HepG2 (cell line): ENCODE measurements around the gene SAMD14. TPM values are rescaled to one million over a fixed set of nuclear protein-coding genes. Genes with fewer than 3 reads are reported as not detected.

Source experiments
- ATAC-seq: fragments of 200-7000 bp; cut with Tn5 transposase; 3 replicates; pipeline ENCODE4 v1.9.1; 2020; ENCODE audit warnings: mild to moderate bottlenecking, moderate library complexity
- BruUV-seq: library from RNA; stranded (reverse); fragments of 400-500 nt; replicated peaks from 2 replicates; lab custom pipeline; 2021; lab: Mats Ljungman, UMichigan
- CTCF ChIA-PET: fragments of 300-600 bp; formaldehyde crosslinking; extraction: SDS; loops from one replicate; lab custom pipeline; 2021; ENCODE audit warnings: low total read pairs, inconsistent platforms, low intra/inter-chr PET ratio; lab: Yijun Ruan, JAX
- POLR2A ChIA-PET: fragments of 350-600 bp; sonication (Branson Sonifier 250); formaldehyde crosslinking; loops from one replicate; lab custom pipeline; 2020; ENCODE audit warnings: antibody characterized with exemption, inconsistent platforms; lab: Yijun Ruan, JAX
- DNase-seq: peaks from one replicate; pipeline ENCODE4 v3.0.0-alpha.2; 2015; ENCODE audit warnings: low spot score
- FAIRE-seq: peaks from 3 replicates; lab custom pipeline; 2011; peaks lifted over from hg19 to GRCh38; lab: Jason Lieb, UNC
- H2AFZ ChIP-seq: one replicate; pipeline ENCODE4 v1.6.1; 2011; ENCODE audit warnings: low read length, inconsistent platforms
- H3K27ac ChIP-seq: fragments of 300-600 bp; 3 replicates; pipeline ENCODE4 v1.8.0; 2011; ENCODE audit warnings: mixed run types, mild to moderate bottlenecking, mixed read lengths, low read length, inconsistent platforms; ENCODE audit not compliant: insufficient read depth; ENCODE audit errors: extremely low read length
- H3K27me3 ChIP-seq, 2 experiments: fragments of 200-600 bp in 1 of 2; 2 replicates in 1 of 2; 3 replicates in 1 of 2; pipeline versions ENCODE4 v1.6.0 to v1.8.0; 2011; ENCODE audit warnings: low read length in 2 of 2, mild to moderate bottlenecking in 2 of 2, moderate library complexity in 2 of 2, inconsistent platforms in 1 of 2; ENCODE audit not compliant: insufficient read depth in 2 of 2, control insufficient read depth in 1 of 2
- H3K36me3 ChIP-seq, 2 experiments: fragments of 200-600 bp in 1 of 2; replicated peaks in 1 of 2; 2 replicates in 1 of 2; 3 replicates in 1 of 2; pipeline versions ENCODE4 v1.5.1 to v1.8.0; 2011; ENCODE audit warnings: low read length in 2 of 2, inconsistent platforms in 1 of 2; ENCODE audit not compliant: insufficient read depth in 2 of 2, control insufficient read depth in 1 of 2
- H3K4me1 ChIP-seq: 2 replicates; pipeline ENCODE4 v1.5.1; 2012; ENCODE audit warnings: low read length, inconsistent platforms; ENCODE audit not compliant: insufficient read depth
- H3K4me2 ChIP-seq: 2 replicates; pipeline ENCODE4 v1.6.0; 2011; ENCODE audit warnings: low read depth, low read length, inconsistent platforms
- H3K4me3 ChIP-seq, 3 experiments: fragments of 200-600 bp in 1 of 3; sonication (generic), shearing (Covaris generic) in 1 of 3; replicated peaks in 1 of 3; 2 replicates each; pipeline ENCODE4 v1.5.1; 2011 to 2016; ENCODE audit warnings: low read length in 3 of 3, inconsistent platforms in 2 of 3, low read depth in 2 of 3, mild to moderate bottlenecking in 2 of 3, control low read depth in 1 of 3, mixed read lengths in 1 of 3; ENCODE audit not compliant: insufficient read depth in 1 of 3
- H3K79me2 ChIP-seq: one replicate; pipeline ENCODE4 v1.6.1; 2011; ENCODE audit warnings: low read length, inconsistent platforms; ENCODE audit not compliant: insufficient read depth
- H3K9ac ChIP-seq: 2 replicates; pipeline ENCODE4 v1.6.0; 2011; ENCODE audit warnings: mild to moderate bottlenecking, low read depth, low read length, inconsistent platforms; ENCODE audit not compliant: insufficient read depth
- H3K9me3 ChIP-seq: 2 replicates; pipeline ENCODE4 v1.5.1; 2012; ENCODE audit warnings: mild to moderate bottlenecking, low read length
- H4K20me1 ChIP-seq: 2 replicates; pipeline ENCODE4 v1.6.0; 2011; ENCODE audit warnings: inconsistent platforms, mild to moderate bottlenecking, low read length, moderate library complexity; ENCODE audit not compliant: insufficient read depth
- SMARCC2 ChIP-seq: fragments of 450-650 bp; IDR thresholded peaks from 2 replicates; pipeline ENCODE4 v1.6.1; 2017; ENCODE audit warnings: antibody characterized with exemption, mild to moderate bottlenecking
- ZBTB39 ChIP-seq: sonication (generic); formaldehyde crosslinking; IDR thresholded peaks from 2 replicates; pipeline ENCODE4 v1.5.0; 2020; ENCODE audit warnings: missing genetic modification reagents
- ZNF619 ChIP-seq: sonication (generic); formaldehyde crosslinking; IDR thresholded peaks from 2 replicates; pipeline ENCODE4 v1.4.0; 2020; ENCODE audit warnings: mild to moderate bottlenecking, missing genetic modification reagents
- WGBS: methylation state at CpG from one replicate; pipeline ENCODE4 v1.1.6; 2017; ENCODE audit warnings: low lambda C conversion rate; 5-methylcytosine and 5-hydroxymethylcytosine counted together
- in situ Hi-C: cut with HindIII; loops from 2 replicates; pipeline ENCODE4 v1.10.0; 2017; ENCODE audit warnings: low pct_unique_long_range_greater_than_20kb; ENCODE audit not compliant: extremely low pct_ligation_motif_present
- intact Hi-C: fragments of 100-400 bp; cut with micrococcal nuclease; formaldehyde crosslinking; loops from one replicate; pipeline ENCODE4 v1.10.0; 2022; ENCODE audit not compliant: unreplicated experiment
- polyA plus RNA-seq, 8 experiments: library from polyadenylated mRNA; depleted of rRNA in 3 of 8; stranded (reverse) in 7 of 8; unstranded in 1 of 8; fragments of >200 nt; fragmentation: Illumina TruSeq in 4 of 8; extraction: Trizol in 4 of 8; gene quantifications; 2 replicates each; pipeline versions ENCODE4 v1.2.1 to v1.2.3, GENCODE V29; 2011 to 2016; ENCODE audit warnings: low read depth in 4 of 8, missing spikeins in 1 of 8, mixed read lengths in 1 of 8; ENCODE audit not compliant: insufficient read depth in 1 of 8
- total RNA-seq, 5 experiments: library from RNA; depleted of rRNA; stranded (reverse); fragments of >200 nt; fragmentation: Illumina TruSeq; extraction: Trizol; gene quantifications; 2 replicates each; pipeline ENCODE4 v1.2.3, GENCODE V29; 2016; ENCODE audit warnings: low read depth in 1 of 5

SAMD14 gene
- total and polyA plus RNA-seq, 2 of the 13 experiments (the other 11 are each of a cell fraction or from before 2014, with no cell fraction given): 0.07 to 0.22 TPM

- H3K36me3 ChIP-seq: no peaks in the 10 kb centered on the region; a peak in 1 of 5 replicates
- TF ChIP-seq SMARCC2: no peak
- TF ChIP-seq, all 625 proteins: peak for 0
- FAIRE-seq (no peak), DNase-seq (no peak), ATAC-seq (no peak)
- intact Hi-C loops: no loop called here
- Histone ChIP-seq H3K4me3 (no peak overlapping the region), H3K4me1 (peaks cover 53% of the 10 kb centered on the region), H3K4me2 (no peak overlapping the region), H3K9ac (no peak overlapping the region), H4K20me1 (no peaks in the 10 kb centered on the region), H3K79me2 (no peaks in the 10 kb centered on the region), H3K27me3 (no peaks in the 10 kb centered on the region), H3K27ac (no peak overlapping the region), H3K9me3 (no peaks in the 10 kb centered on the region), H2AFZ (no peak overlapping the region)
- ChIA-PET POLR2A (interaction anchor here (1.2 kb wide), 1 partner anchor 17 kb away, joined by 3 read pairs; no protein-coding TSS in a partner anchor), CTCF (no interaction called here)
- BruUV-seq: no TSS peak
- 93% methylated on average over 7 of the region's 7 CpGs for WGBS
- in situ Hi-C loops: no loop called here
Observed at GRCh38 chr17:50109207-50109606, 20.8 kb downstream of the SAMD14 start.

DNA sequence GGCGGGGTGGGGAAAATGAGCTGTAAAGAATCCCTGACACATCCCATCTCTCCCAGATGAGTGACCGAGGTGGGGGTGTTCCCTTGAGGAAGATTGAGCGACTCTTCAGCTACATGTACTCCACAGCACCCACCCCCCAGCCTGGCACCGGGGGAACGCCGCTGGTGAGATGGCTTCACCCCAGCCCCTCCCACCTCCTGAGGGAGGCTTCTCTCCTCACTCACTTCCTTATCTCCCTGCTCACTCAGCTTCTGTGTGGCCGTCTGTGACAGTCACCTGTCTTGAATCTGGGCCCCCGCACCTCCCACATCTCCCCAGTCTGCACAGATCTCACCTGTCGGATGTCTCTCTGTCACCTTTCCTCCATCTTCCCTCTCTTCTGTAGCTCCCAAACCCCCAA, 21.4 kb downstream of the SAMD14 start:
- in situ Hi-C loops: no loop called here
- POLR2A ChIA-PET: interaction anchor here (1.2 kb wide), 1 partner anchor 18 kb away, joined by 3 read pairs; no protein-coding TSS in a partner anchor
- no peak overlapping the region for H3K4me2 ChIP-seq

More for the DNA sequence above, 21.4 kb downstream of the SAMD14 start:
- Histone ChIP-seq H4K20me1 (no peaks in the 10 kb centered on the region), H2AFZ (no peak overlapping the region), H3K27me3 (no peaks in the 10 kb centered on the region), H3K9ac (no peak overlapping the region), H3K9me3 (no peaks in the 10 kb centered on the region), H3K4me3 (no peak overlapping the region), H3K79me2 (no peaks in the 10 kb centered on the region), H3K27ac (no peak overlapping the region), H3K4me1 (peaks cover 46% of the 10 kb centered on the region), H3K36me3 (no peaks in the 10 kb centered on the region; a peak in 1 of 5 replicates)
- intact Hi-C loops: no loop called here
- CTCF ChIA-PET: no interaction called here
- ATAC-seq (no peak), DNase-seq (no peak), FAIRE-seq (no peak)
- no peak for TF ChIP-seq ZNF619 (CRISPR knock-in tag)
- TF ChIP-seq ZBTB39: 0 out of 2 replicates have a peak, but pooled peaks have one; percentile 18
- 87% methylated on average over 9 of the region's 9 CpGs for WGBS
- no TSS peak for BruUV-seq
